T-helper 17 cell (primary cell): ENCODE data around the gene KCNK13. TPM values are rescaled to one million over a fixed set of nuclear protein-coding genes. Genes with fewer than 3 reads are reported as not detected.
"Not testable (repeated sequence)": the region's sequence is repeated elsewhere in the genome, so short reads cannot be mapped to it uniquely, and the experiment has no call there.

Experiments
- ATAC-seq: fragments of 150-1000 bp; cut with Tn5 transposase; 2 replicates; pipeline ENCODE4 v1.10.0; 2021; ENCODE audit warnings: mild to moderate bottlenecking, moderate library complexity
- DNase-seq, 3 donors: peaks; one replicate each; pipeline versions ENCODE4 v3.0.0 to v3.0.0-alpha.2; 2020 to 2021
- H3K9me3 ChIP-seq: one replicate; pipeline ENCODE4 v1.7.0; 2013; ENCODE audit warnings: low read length, mild to moderate bottlenecking; ENCODE audit not compliant: control insufficient read depth, poor library complexity, severe bottlenecking
- H3K27ac Mint-ChIP-seq: one replicate; pipeline ENCODE4 v1.8.0; 2022; ENCODE audit warnings: mild to moderate bottlenecking, moderate library complexity, mixed read lengths
- H3K27me3 Mint-ChIP-seq: one replicate; pipeline ENCODE4 v1.8.0; 2022; ENCODE audit warnings: mixed read lengths
- H3K36me3 Mint-ChIP-seq: one replicate; pipeline ENCODE4 v1.8.0; 2022; ENCODE audit warnings: low read depth, mixed read lengths
- H3K4me1 Mint-ChIP-seq: one replicate; pipeline ENCODE4 v1.8.0; 2022; ENCODE audit warnings: mild to moderate bottlenecking, mixed read lengths
- H3K4me3 Mint-ChIP-seq: one replicate; pipeline ENCODE4 v1.8.0; 2022; ENCODE audit warnings: mild to moderate bottlenecking, moderate library complexity, mixed read lengths
- total RNA-seq, 4 donors: library from RNA in 2 of 4; stranded (reverse) in 2 of 4; gene quantifications; one replicate each; pipeline ENCODE4 v1.2.3 and lab custom pipeline; 2022 to 2026

Gene KCNK13
- total RNA-seq, 2 donors from 2014 or later: 0.21 TPM; not detected in 1

DNA sequence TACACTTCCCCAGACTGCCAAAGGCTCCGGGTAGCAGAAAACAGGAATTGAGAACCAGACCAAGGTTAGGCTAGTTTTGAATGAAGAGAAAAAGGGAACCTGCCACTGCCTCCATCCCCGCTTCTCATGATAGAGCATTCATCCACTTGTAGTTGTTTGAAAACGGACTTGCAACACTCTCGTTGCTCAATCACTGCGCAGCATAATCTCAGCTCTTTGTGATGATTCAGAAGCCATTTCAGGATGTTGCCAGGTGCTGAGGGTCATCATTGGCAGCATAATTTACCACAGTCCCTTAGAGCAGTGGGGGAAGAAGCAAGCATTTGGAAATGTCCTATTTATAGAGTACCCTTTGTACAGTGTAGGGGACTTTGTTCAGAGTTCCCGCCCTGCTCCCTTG is 25.6 kb downstream of the KCNK13 start:
- Mint-ChIP-seq H3K4me3 (no peak overlapping the region), H3K4me1 (no peaks in the 10 kb centered on the region), H3K27me3 (peaks cover 10% of the 10 kb centered on the region), H3K27ac (no peak overlapping the region), H3K36me3 (peaks cover 3% of the 10 kb centered on the region)
- no peak for DNase-seq
- no peaks in the 10 kb centered on the region for H3K9me3 ChIP-seq
- peak; percentile 51 for ATAC-seq

DNA sequence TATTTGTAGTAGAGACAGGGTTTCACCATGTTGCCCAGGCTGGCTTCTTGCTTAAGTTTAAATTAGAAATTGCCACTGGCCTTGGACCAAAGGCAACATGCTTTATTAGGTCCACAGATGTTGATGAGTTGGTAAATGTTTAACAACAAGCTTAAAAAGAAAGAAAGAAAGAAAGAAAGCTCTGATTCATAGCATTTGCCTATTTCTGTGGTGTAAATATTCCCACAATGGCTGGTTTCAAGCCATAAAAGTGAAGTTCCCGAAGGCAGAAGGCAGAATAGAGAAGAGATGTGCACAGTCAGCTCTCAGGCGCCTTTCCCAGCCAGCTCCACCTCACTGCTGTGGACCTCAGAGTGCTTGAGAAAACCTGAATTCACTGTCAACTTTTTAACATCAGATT is 26.4 kb downstream of the KCNK13 start:
- peaks cover 15% of the 10 kb centered on the region for H3K27me3 Mint-ChIP-seq
- H3K9me3 ChIP-seq: no peaks in the 10 kb centered on the region
- DNase-seq (no peak), ATAC-seq (no peak)
- H3K4me3 Mint-ChIP-seq: no peak overlapping the region
- peaks cover 3% of the 10 kb centered on the region for H3K36me3 Mint-ChIP-seq
- no peak overlapping the region for H3K27ac Mint-ChIP-seq
- H3K4me1 Mint-ChIP-seq: no peaks in the 10 kb centered on the region

DNA sequence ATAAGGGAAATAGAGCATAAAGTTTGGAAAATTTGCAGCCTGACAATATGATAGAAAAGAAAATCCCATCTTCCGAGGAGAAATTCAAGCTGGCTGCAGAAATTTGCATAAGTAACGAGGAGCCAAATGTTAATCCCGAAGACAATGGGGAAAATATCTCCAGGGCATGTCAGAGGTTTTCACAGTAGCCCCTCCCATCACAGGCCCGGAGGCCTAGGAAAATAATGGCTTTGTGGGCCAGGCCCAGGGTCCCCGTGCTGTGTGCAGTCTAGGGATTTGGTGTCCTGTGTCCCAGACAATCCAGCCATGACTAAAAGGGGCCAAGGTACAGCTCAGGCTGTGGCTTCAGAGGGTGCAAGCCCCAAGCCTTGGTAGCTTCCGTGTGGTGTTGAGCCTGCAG is 27.7 kb downstream of the KCNK13 start:
- H3K27me3 Mint-ChIP-seq: peaks cover 17% of the 10 kb centered on the region
- not testable (repeated sequence) for H3K9me3 ChIP-seq, H3K4me1 Mint-ChIP-seq, H3K36me3 Mint-ChIP-seq, H3K27ac Mint-ChIP-seq, ATAC-seq, H3K4me3 Mint-ChIP-seq, DNase-seq

DNA sequence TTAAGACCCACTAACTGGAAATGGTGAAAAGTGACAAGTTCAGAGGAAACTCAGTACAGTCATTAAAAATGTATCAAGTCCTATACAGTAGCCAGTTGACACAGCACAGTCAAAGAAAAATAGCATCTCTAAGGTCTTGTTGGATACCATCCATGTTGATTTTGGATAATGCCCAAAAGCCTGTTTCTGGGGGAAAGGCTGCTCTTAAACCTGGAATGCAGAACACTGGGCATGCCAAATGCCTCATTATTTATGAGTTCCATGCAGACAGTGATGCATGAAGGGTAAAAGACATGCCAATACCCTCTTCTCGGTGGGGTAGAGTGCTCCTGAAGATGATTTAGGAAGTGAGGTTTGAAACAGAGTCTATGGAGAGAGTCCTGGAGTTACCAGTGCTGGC is 29.6 kb downstream of the KCNK13 start:
- Mint-ChIP-seq H3K27me3 (peaks cover 22% of the 10 kb centered on the region), H3K36me3 (peaks cover 3% of the 10 kb centered on the region), H3K27ac (no peak overlapping the region), H3K4me1 (no peaks in the 10 kb centered on the region), H3K4me3 (no peak overlapping the region)
- DNase-seq (no peak), ATAC-seq (no peak)
- H3K9me3 ChIP-seq: no peaks in the 10 kb centered on the region

DNA sequence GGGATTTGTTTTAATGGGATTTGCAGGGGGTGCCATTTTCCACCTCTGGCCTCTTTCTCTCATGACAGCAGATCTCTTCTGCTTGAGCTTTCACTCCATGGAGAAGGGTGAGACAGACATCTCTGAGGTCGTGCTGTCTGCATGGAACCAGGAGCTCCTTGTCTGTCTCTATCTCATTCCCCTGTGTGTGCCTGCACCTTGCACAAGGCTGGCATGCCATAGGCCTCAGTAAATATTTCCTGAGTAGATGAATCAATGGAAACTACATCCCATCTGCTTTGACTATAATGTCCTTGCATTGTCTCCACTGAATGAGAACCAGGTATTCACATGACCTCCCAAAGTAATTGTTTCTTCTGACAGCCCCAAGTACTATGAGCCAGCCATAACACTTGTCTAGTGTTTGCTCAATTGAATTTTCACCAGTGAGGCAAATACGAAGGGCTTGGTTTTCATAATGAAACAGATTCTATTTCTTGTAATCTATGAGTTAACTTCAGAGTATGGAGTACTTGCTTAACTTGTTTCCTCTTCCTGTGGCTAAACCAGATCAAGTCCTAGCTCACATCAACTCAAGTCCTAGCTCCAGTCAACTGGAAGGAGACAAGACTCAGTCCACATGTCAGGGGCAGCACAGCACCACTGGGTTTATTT is 32.3 kb downstream of the KCNK13 start:
- Mint-ChIP-seq H3K27ac (no peak overlapping the region), H3K4me1 (no peaks in the 10 kb centered on the region), H3K36me3 (peaks cover 3% of the 10 kb centered on the region), H3K27me3 (peaks cover 15% of the 10 kb centered on the region), H3K4me3 (no peak overlapping the region)
- DNase-seq: no peak
- ATAC-seq: no peak
- H3K9me3 ChIP-seq: no peaks in the 10 kb centered on the region

DNA sequence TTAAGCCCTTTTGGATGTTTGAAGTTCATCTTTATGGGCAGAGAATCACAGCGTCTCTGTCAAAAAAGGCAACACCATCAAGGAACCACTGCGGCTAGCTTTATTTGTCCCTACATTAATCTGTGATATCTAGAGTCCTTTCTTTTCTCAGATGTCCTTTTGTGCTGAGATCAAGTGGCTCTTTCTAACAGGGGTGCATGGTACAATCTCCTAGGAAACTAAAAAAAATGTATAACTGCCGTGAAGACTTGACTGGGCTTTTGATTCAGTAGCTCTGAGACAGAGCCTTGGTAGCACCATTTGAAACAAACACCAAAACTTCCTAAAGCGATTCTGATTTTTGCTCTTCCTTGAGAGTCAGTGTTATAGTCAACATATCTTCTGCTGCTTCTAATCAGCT is 33.3 kb downstream of the KCNK13 start:
- Mint-ChIP-seq H3K4me1 (no peaks in the 10 kb centered on the region), H3K4me3 (no peak overlapping the region), H3K36me3 (no peaks in the 10 kb centered on the region), H3K27me3 (peaks cover 12% of the 10 kb centered on the region), H3K27ac (no peak overlapping the region)
- H3K9me3 ChIP-seq: no peaks in the 10 kb centered on the region
- ATAC-seq (no peak), DNase-seq (no peak)

DNA sequence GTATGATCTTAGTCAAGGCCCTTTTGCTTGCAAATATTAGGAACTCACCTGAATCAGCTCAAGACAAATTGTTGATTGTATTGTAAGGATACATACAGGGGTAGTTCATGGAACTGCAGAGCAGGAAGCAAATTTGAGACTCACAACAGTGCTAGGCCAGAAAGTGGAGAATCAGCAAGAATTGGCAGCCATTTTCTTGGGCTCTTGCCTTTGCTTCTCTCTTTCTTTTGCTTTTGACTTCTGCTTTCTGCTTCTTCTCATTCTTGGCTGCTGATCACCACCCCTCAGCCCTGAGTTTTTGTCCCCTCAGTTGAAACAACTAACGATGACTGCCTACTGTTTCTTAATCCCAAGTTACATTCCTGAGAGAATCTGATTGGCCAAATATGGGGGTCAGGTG is 34.8 kb downstream of the KCNK13 start:
- Mint-ChIP-seq H3K4me1 (no peaks in the 10 kb centered on the region), H3K36me3 (no peaks in the 10 kb centered on the region), H3K4me3 (no peak overlapping the region), H3K27ac (no peak overlapping the region), H3K27me3 (peaks cover 12% of the 10 kb centered on the region)
- DNase-seq (no peak), ATAC-seq (no peak)
- H3K9me3 ChIP-seq: no peaks in the 10 kb centered on the region

DNA sequence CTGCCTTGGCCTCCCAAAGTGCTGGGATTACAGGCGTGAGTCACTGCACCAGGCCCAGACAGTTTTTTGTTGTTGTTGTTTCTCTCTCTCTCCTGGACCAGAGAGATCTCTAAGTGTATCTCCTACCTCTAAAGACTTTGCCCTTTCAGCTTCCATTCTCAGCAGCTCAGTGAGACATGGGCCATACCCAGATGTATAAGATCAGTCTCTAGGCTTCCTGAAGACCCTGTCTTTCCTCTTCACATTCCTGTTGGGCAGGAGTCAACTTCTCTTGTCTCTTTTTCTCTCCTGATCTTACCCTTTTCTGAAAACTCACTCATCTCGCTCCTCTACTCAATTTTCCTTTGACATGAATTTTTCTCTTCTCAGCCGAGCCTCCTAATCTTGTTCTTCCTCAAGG is 42.0 kb downstream of the KCNK13 start:
- Mint-ChIP-seq H3K27me3 (peaks cover 7% of the 10 kb centered on the region), H3K36me3 (no peaks in the 10 kb centered on the region), H3K27ac (no peak overlapping the region), H3K4me3 (no peak overlapping the region), H3K4me1 (no peaks in the 10 kb centered on the region)
- DNase-seq (no peak), ATAC-seq (no peak)
- H3K9me3 ChIP-seq: no peaks in the 10 kb centered on the region

DNA sequence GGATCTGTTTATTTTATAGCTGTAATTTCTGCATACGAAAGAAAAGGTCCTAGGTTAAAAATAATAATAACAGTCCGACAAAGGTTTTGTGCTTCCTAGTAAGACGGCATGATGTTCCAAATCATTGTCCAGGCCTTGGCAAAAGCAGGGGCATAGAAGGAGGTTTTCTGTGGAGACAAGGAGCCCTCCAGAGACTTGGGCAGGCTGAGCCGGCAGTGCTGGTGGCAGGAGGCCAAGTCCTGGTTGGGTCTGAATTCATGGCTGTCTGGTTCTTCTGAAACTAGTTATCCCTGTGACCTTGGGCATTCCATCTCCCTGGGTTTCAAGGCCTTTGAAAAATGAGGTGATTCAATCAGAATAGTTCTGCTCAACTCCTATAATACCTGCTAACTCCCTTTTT is 44.0 kb downstream of the KCNK13 start:
- no peak for DNase-seq
- Mint-ChIP-seq H3K4me1 (no peaks in the 10 kb centered on the region), H3K4me3 (no peak overlapping the region), H3K27me3 (peaks cover 7% of the 10 kb centered on the region), H3K36me3 (no peaks in the 10 kb centered on the region), H3K27ac (no peak overlapping the region)
- no peaks in the 10 kb centered on the region for H3K9me3 ChIP-seq
- no peak for ATAC-seq

DNA sequence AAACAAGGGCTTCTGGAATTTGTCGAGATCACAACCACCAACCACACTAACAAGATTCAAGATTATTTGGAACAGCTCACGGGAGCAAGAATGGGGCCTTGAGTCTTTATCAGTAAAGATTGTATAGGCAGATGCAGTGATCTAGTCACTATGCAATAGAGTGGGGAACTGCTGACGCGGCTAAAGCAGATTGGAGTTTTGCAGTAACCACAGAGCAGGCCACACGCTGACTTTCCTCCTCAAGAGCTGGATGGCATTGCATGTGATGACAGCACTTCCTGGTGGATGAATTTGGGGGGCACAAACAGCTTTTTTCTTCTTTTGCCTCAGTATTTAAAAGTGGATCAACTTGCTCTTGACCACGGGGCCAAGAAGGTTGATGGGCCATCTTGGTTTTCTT is 46.0 kb downstream of the KCNK13 start:
- Mint-ChIP-seq H3K36me3 (no peaks in the 10 kb centered on the region), H3K27ac (no peak overlapping the region), H3K4me3 (no peak overlapping the region), H3K4me1 (no peaks in the 10 kb centered on the region), H3K27me3 (peaks cover 25% of the 10 kb centered on the region)
- no peak for DNase-seq
- H3K9me3 ChIP-seq: no peaks in the 10 kb centered on the region
- no peak for ATAC-seq

DNA sequence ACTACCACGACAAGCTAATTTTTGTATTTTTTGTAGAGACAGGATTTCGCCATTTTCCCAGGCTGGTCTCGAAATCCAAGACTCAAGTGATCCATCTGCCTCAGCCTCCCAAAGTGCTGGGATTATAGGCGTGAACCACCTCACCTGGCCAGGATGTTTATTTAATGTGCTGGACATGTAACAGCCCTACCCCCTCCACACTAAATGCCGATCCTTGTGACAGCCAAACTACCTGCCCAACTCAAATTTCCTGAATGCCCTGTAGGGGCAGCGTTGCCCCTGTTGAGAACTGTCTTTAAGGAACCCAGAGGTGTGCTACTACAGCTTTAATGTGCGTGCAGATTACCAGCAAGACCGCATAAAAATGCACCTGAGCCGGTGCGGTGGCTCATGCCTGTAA is 48.1 kb downstream of the KCNK13 start:
- Mint-ChIP-seq H3K4me1 (no peaks in the 10 kb centered on the region), H3K36me3 (no peaks in the 10 kb centered on the region), H3K4me3 (no peak overlapping the region), H3K27me3 (peaks cover 34% of the 10 kb centered on the region), H3K27ac (no peak overlapping the region)
- no peaks in the 10 kb centered on the region for H3K9me3 ChIP-seq
- DNase-seq (no peak), ATAC-seq (no peak)

DNA sequence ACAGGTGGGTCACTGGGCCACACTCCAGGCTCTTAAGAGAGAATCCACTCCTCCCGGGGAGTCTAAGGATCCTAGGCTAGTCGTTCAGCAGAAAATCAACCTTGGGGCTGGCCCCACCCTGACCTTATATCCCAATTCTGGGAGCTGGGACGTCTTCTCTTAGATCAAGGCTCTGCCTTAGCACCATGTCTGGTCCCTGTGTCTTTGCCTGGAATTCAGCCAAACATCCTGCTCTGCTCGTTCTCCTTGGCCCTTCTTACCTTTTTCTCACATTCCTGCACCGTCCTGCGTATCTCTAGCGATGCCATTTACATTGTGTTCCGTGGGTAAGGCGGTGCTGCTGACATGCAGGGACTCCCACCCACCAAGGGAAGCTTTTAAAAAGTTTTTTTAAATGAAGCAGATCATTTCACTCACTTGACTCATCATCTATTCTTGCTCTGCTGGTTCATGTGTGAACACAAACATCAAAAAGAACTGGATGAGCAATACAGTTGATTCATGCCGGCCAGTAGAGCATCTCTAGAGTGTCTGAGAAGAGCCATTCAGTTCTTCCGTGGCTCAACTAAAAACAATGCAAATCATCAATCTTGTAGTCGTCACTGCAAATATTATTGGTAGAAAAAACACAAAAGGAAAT is 50.2 kb downstream of the KCNK13 start:
- Mint-ChIP-seq H3K36me3 (no peaks in the 10 kb centered on the region), H3K4me1 (no peaks in the 10 kb centered on the region), H3K27me3 (peaks cover 53% of the 10 kb centered on the region), H3K4me3 (no peak overlapping the region), H3K27ac (no peak overlapping the region)
- H3K9me3 ChIP-seq: no peaks in the 10 kb centered on the region
- no peak for DNase-seq
- no peak for ATAC-seq

DNA sequence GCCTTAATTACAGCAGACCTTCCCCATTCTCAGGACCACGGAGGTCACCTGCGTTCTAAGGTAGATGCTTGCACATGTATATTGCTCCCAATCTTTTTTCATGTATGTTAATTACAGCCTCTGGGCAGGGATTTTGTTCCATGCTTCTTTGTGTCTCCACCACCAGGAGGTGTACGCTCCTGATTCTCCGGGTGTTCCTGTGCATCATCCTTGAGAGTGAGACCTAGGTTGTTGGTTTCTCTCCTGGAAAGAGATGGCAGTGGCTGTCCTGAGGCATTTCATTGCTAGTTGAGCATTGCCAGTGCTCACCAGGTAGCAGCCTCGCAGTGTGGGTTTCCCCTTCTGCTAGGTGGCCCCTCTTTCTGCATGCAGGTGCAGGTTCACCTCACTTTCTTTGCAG is 52.8 kb downstream of the KCNK13 start:
- Mint-ChIP-seq H3K36me3 (no peaks in the 10 kb centered on the region), H3K4me3 (no peak overlapping the region), H3K27ac (no peak overlapping the region), H3K4me1 (no peaks in the 10 kb centered on the region), H3K27me3 (peaks cover 57% of the 10 kb centered on the region)
- no peak for ATAC-seq
- no peak for DNase-seq
- H3K9me3 ChIP-seq: no peaks in the 10 kb centered on the region

DNA sequence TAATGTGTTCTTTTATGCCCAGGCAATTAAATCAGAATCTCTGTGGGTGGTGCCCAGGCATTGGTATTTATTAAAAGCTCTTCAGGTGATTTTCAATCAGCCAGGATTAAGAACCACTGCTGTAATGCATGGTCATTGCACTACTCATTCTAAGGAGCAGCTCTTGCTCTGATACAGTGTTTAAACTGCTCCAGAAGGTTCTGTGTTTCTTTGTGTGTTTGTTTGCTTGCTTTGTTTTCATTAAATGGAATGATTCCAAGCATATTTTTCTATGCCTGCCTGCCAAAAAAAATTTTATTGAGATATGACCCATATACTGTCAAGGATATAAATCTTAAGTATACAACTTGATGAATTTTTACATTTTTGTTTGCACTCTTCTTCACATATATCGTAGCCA is 54.0 kb downstream of the KCNK13 start:
- no peaks in the 10 kb centered on the region for H3K36me3 Mint-ChIP-seq
- ATAC-seq: no peak
- peaks cover 57% of the 10 kb centered on the region for H3K27me3 Mint-ChIP-seq

More for the DNA sequence above, 54.0 kb downstream of the KCNK13 start:
- H3K9me3 ChIP-seq: no peaks in the 10 kb centered on the region
- no peak for DNase-seq
- Mint-ChIP-seq H3K27ac (no peak overlapping the region), H3K4me1 (no peaks in the 10 kb centered on the region), H3K4me3 (no peak overlapping the region)
